Cardiac fibroblast (primary cell): ENCODE measurements around the gene AFG1L.

Experiments
- DNase-seq, 2 donors: peaks; one replicate each; pipeline versions ENCODE4 v3.0.0 to v3.0.0-alpha.2; 2010; ENCODE audit warnings: low read depth in 2 of 2
- H3K4me3 ChIP-seq, 2 donors: replicated peaks in 1 of 2; 1 replicate in 1 of 2; 2 replicates in 1 of 2; pipeline ENCODE4 v1.5.1; 2011; ENCODE audit warnings: low read depth in 2 of 2, low read length in 2 of 2, mild to moderate bottlenecking in 2 of 2, moderate library complexity in 1 of 2
- TF ChIP-seq, protein P1 (sequence below): IDR thresholded peaks from one replicate; pipeline ENCODE4 v1.5.1; 2011; ENCODE audit warnings: low read depth, mild to moderate bottlenecking, low read length, inconsistent platforms

Gene AFG1L

DNA sequence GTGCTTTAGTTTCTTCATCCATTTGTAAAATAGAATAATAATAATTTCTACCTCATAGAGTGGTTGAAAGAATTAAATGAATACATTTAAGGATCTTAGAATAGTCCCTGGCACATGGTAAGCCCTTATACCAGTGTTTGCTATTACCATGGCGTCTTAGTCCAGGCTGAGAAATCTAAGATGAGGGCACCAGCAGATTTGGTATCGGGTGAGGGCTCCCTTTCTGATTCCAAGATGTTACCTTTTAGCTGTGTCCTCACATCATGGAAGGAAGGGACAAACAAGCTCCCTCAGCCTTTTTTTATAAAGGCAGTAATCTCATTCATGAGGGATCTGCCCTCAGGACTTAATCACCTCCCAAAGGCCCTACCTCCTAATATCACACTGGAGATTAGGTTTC is 141.9 kb downstream of the AFG1L start:
- no peak for DNase-seq
- H3K4me3 ChIP-seq, result no peak overlapping the region
- TF ChIP-seq, protein P1, sequence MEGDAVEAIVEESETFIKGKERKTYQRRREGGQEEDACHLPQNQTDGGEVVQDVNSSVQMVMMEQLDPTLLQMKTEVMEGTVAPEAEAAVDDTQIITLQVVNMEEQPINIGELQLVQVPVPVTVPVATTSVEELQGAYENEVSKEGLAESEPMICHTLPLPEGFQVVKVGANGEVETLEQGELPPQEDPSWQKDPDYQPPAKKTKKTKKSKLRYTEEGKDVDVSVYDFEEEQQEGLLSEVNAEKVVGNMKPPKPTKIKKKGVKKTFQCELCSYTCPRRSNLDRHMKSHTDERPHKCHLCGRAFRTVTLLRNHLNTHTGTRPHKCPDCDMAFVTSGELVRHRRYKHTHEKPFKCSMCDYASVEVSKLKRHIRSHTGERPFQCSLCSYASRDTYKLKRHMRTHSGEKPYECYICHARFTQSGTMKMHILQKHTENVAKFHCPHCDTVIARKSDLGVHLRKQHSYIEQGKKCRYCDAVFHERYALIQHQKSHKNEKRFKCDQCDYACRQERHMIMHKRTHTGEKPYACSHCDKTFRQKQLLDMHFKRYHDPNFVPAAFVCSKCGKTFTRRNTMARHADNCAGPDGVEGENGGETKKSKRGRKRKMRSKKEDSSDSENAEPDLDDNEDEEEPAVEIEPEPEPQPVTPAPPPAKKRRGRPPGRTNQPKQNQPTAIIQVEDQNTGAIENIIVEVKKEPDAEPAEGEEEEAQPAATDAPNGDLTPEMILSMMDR, result no peak

DNA sequence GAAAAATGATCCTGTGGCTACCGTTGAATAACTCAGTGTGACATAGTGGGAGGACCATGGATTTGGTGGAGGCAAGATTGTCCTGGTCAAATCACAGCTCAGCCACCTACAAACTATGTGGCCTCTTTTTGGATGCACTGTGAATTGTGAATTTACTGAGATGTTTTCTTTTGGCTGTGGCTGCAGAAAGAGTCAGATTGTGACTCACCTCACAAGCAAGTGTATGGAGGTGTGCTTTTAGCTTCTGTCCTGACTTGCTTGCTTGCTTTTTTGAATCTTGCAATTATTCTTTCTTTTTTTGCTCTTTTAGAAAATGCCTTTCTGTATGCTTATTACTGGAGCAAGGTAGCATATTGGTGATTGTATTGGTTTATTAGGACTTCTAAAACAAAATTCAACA is 143.0 kb downstream of the AFG1L start:
- TF ChIP-seq, protein P1, result no peak
- H3K4me3 ChIP-seq, result no peak overlapping the region
- peak in 1 of 2 donors; percentile 25 for DNase-seq

DNA sequence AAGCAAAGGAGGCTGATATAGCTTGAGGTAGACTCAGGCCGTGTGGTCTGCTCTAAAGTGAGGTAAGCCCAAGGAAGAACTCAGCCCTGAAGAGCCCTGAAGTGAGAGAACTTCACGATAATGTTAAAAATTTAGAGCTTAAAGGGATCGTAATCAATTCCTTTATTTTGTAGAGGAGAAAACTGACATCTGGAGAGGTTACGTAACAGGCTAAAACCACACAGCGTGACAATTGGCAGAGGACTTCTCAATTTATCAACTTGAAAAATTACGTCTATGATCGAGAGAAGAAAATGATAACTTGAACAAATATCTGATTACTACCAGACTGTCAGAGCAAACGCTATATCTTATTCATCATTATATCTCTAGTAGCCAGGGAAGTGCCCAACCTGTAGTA is 144.1 kb downstream of the AFG1L start:
- no peak overlapping the region for H3K4me3 ChIP-seq
- no peak for DNase-seq
- TF ChIP-seq, protein P1, result no peak

DNA sequence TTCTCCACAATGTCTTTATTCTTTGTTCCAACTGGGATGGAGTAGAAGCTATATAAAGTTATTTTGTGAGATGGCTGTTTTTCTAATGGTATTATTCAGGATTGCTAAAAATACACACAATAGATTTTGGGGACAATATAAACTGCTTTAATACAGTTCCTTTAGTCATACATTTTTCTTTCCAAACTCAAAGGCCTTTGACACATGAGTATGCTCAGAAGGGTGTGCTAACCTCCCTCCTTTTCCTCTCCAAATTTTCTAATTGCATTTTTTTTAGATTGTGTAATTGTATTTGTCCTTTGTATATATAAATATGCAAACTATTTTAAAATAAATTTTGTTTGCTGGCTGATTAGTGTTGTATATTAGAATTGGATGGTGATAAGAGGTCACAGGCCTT is 146.3 kb downstream of the AFG1L start:
- TF ChIP-seq, protein P1, result no peak
- H3K4me3 ChIP-seq, result no peak overlapping the region
- peak in 1 of 2 donors; percentile 50 for DNase-seq

DNA sequence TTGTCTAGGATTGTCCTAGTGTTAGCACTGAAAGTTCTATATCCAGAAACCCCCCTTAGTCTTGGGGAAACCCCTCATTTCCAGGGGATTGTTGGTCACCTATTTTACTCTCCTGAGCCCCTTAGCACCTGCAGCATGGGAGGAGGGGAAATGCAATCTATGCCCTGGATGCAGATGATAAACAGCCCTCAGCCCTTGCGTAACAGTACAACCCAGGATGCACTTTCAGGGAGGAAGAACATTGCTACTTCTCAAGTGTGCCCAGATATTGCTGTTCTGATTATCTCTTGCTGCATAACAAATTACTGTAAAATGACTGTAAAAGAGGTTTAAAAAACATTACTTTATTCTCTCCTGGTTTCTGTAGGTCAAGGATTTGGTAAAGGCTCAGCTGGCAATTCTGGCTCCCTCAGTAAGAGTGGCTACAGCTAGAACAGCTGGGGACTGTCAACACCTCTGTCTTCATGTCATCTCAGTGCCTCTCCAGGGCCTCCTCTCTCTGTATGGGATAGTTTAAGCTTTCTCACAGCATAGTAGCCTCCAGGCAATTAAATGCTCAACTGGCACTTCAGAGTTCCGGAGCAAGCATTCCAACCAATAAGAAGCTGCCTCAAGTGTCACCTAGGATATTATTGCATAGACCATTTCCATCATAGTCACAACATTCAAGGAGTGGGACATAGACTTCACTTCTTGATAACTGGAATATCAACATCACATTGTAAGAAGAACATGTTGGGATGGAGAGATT is 148.1 kb downstream of the AFG1L start:
- no peak overlapping the region for H3K4me3 ChIP-seq
- TF ChIP-seq, protein P1, result no peak
- peak in 1 of 2 donors; percentile 41 for DNase-seq

DNA sequence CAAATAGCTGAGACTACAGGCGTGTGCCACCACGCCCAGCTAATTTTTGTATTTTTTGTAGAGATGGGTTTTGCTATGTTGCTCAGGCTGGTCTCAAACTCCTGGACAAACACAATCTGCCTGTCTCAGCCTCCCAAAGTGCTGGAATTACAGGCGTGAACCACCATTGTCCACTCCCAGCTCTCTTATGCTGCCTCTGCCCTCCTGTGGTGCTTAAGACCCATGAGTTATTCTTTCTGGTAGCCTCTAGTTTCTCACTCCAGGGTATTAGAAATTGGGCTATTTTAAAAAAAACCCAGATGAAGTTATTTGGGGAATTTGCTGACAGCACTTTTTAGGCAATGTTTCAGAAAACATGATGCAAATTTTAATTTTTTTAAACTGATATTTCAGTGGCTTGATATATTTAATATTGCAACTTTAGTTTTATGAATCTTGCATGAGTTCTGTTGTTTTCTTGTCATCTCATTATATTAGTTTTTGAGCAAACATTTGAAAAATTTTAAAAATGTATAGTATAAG is 151.8 kb downstream of the AFG1L start:
- no peak for DNase-seq
- TF ChIP-seq, protein P1, result no peak
- no peak overlapping the region for H3K4me3 ChIP-seq
